WTC11 (cell line): Measurements from ENCODE around the gene RIC8A. TPM values are rescaled to one million over a fixed set of nuclear protein-coding genes. Genes with fewer than 3 reads are reported as not detected.
A peak's percentile ranks its signal among the peaks of the same experiment; 100 is the strongest.

Source experiments
- ATAC-seq: fragments of 200-7000 bp; cut with Tn5 transposase; 2 replicates; pipeline ENCODE4 v1.10.0; 2021; ENCODE audit warnings: mild to moderate bottlenecking, moderate library complexity
- CTCF ChIA-PET: fragments of 300-600 bp; sonication (Branson Sonifier 250); formaldehyde crosslinking; loops from one replicate; lab custom pipeline; 2021; ENCODE audit warnings: antibody characterized with exemption; lab: Charles Lee
- POLR2A ChIA-PET: fragments of 350-600 bp; sonication (Branson Sonifier 250); formaldehyde crosslinking; loops from one replicate; lab custom pipeline; 2021; ENCODE audit warnings: antibody characterized with exemption; lab: Charles Lee
- DNase-seq: peaks from one replicate; pipeline ENCODE4 v3.0.0; 2021; ENCODE audit warnings: low spot score
- H3K27ac Mint-ChIP-seq: 2 replicates; pipeline ENCODE4 v1.8.0; 2021; ENCODE audit warnings: mixed read lengths
- H3K27me3 Mint-ChIP-seq: 2 replicates; pipeline ENCODE4 v1.8.0; 2021; ENCODE audit warnings: low read depth, mild to moderate bottlenecking, moderate library complexity, mixed read lengths
- H3K36me3 Mint-ChIP-seq: 2 replicates; pipeline ENCODE4 v1.8.0; 2021; ENCODE audit warnings: mixed read lengths
- H3K4me1 Mint-ChIP-seq: 2 replicates; pipeline ENCODE4 v1.8.0; 2022; ENCODE audit warnings: mixed read lengths
- H3K4me3 Mint-ChIP-seq: 2 replicates; pipeline ENCODE4 v1.8.0; 2021; ENCODE audit warnings: mild to moderate bottlenecking, moderate library complexity, mixed read lengths
- H3K9me3 Mint-ChIP-seq: 2 replicates; pipeline ENCODE4 v1.8.0; 2021; ENCODE audit warnings: mixed read lengths
- CBFB ChIP-seq: sonication (generic); formaldehyde crosslinking; IDR thresholded peaks from 2 replicates; pipeline ENCODE4 v1.8.1; 2022; ENCODE audit warnings: mild to moderate bottlenecking, low read depth, missing genetic modification reagents
- IRF2 ChIP-seq: sonication (generic); formaldehyde crosslinking; IDR thresholded peaks from 2 replicates; pipeline ENCODE4 v1.8.0; 2022; ENCODE audit warnings: low read depth, missing genetic modification reagents, borderline replicate concordance
- KAT7 ChIP-seq: sonication (generic); formaldehyde crosslinking; IDR thresholded peaks from 2 replicates; pipeline ENCODE4 v1.8.1; 2023; ENCODE audit warnings: missing genetic modification reagents, mild to moderate bottlenecking, borderline replicate concordance
- MYBL2 ChIP-seq: sonication (generic); formaldehyde crosslinking; IDR thresholded peaks from 2 replicates; pipeline ENCODE4 v1.8.1; 2023; ENCODE audit warnings: mild to moderate bottlenecking, moderate library complexity, missing genetic modification reagents
- SOX15 ChIP-seq: fragments of 250-450 bp; sonication (Bioruptor Pico); IDR thresholded peaks from 2 replicates; pipeline ENCODE4 v1.9.0; 2021; ENCODE audit warnings: mild to moderate bottlenecking
- SP1 ChIP-seq: sonication (generic); formaldehyde crosslinking; conservative IDR thresholded peaks from 2 replicates; pipeline ENCODE4 v1.8.1; 2022; ENCODE audit warnings: missing genetic modification reagents
- ZNF423 ChIP-seq: fragments of 250-450 bp; sonication (Bioruptor Pico); IDR thresholded peaks from 2 replicates; pipeline ENCODE4 v2.1.2; 2022; ENCODE audit warnings: mild to moderate bottlenecking, moderate library complexity
- ZNF671 ChIP-seq: fragments of 250-450 bp; sonication (Bioruptor Pico); IDR thresholded peaks from 2 replicates; pipeline ENCODE4 v1.8.0; 2021; ENCODE audit warnings: mild to moderate bottlenecking
- total RNA-seq: library from RNA; stranded (reverse); gene quantifications from 3 replicates; pipeline ENCODE4 v1.2.3, GENCODE V29; 2021
- TF ChIP-seq, protein P1 (sequence below): sonication (generic); formaldehyde crosslinking; IDR thresholded peaks from 2 replicates; pipeline ENCODE4 v1.8.0; 2022; ENCODE audit warnings: missing genetic modification reagents
- TF ChIP-seq, protein P2 (sequence below): sonication (generic); formaldehyde crosslinking; IDR thresholded peaks from 2 replicates; pipeline ENCODE4 v1.8.0; 2022; ENCODE audit warnings: mild to moderate bottlenecking, missing genetic modification reagents
- TF ChIP-seq, protein P3 (sequence below): fragments of 250-450 bp; sonication (Bioruptor Pico); IDR thresholded peaks from 2 replicates; pipeline ENCODE4 v1.9.0; 2021; ENCODE audit warnings: mild to moderate bottlenecking, borderline replicate concordance
- TF ChIP-seq, protein P4 (sequence below): fragments of 250-450 bp; sonication (Bioruptor Pico); IDR thresholded peaks from 2 replicates; pipeline ENCODE4 v1.8.0; 2021; ENCODE audit warnings: mild to moderate bottlenecking
- TF ChIP-seq, protein P5 (sequence below): sonication (generic); formaldehyde crosslinking; conservative IDR thresholded peaks from 2 replicates; pipeline ENCODE4 v1.8.1; 2023; ENCODE audit warnings: mild to moderate bottlenecking, low read depth, missing genetic modification reagents, moderate library complexity
- TF ChIP-seq, protein P6 (sequence below): sonication (generic); formaldehyde crosslinking; IDR thresholded peaks from 2 replicates; pipeline ENCODE4 v1.8.1; 2023; ENCODE audit warnings: mild to moderate bottlenecking, missing genetic modification reagents

Gene RIC8A
- total RNA-seq, 1 experiment from 2014 or later = 68.3 TPM

DNA sequence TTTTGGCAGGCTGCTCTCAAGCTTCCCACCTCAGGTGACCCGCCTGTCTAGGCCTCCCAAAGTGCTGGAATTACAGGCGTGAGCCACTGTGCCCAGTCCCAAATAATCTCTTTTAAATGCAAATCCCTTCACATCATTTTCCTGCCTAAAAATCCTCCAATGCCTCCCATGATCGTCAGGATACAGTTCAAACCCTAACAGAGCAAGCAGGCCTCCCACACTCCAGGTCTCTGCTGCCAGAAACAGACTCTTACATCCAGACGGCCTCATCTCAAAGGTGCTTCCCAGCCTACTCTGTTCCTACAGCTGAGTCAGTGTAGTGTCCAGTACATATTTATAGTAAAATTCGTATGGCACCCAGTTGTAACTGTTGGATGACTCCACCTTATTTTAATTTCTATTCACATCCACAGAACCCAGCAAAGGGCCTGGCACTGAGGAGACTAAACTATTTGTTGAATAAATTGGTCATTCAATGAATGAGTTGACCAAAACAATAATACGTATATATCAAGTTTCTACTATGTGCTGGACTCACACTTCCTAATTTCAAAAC, 20.4 kb downstream of the RIC8A start:
- H3K4me3 Mint-ChIP-seq = no peak overlapping the region
- CTCF ChIA-PET = interaction anchor here (0.7 to 3.6 kb wide), 2 partner anchors 23 kb away, joined by 5 to 21 read pairs; no protein-coding TSS in a partner anchor
- DNase-seq = no peak

DNA sequence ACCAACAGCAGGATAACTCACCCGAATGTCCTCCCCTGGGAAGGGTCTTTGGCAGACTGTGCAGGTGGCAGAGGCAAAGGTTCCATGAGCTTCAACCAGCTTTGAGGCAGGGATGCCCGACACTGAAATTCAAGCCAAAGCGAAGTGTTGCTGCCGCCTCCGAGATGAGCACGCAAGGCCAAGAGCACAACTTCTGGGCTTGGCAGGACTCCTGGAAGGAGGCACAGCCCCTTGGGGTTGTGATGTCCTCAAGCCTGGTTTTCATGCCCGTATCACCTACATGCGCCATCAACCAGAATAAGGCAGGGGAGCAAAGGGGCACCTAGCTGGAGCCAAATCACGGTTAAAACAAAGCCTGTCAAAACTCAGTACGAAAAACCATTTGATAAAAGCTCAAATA, 22.9 kb downstream of the RIC8A start:
- no peak overlapping the region for H3K4me3 Mint-ChIP-seq
- H3K27ac Mint-ChIP-seq = 0 out of 2 replicates have a peak overlapping the region, but pooled peaks have one; percentile 19
- H3K4me1 Mint-ChIP-seq = peaks cover 4% of the 10 kb centered on the region
- H3K36me3 Mint-ChIP-seq = 0 out of 2 replicates have a peak, but pooled peaks cover 2% of the 10 kb centered on the region
- no peak for DNase-seq
- ChIA-PET CTCF (interaction anchor here (0.7 to 3.6 kb wide), 2 partner anchors 20 to 1903 kb away, joined by 3 to 21 read pairs; no protein-coding TSS in a partner anchor), POLR2A (no interaction called here)
- TF ChIP-seq SP1 (CRISPR knock-in tag) = no peak
- TF ChIP-seq MYBL2 = no peak
- TF ChIP-seq, protein P1, sequence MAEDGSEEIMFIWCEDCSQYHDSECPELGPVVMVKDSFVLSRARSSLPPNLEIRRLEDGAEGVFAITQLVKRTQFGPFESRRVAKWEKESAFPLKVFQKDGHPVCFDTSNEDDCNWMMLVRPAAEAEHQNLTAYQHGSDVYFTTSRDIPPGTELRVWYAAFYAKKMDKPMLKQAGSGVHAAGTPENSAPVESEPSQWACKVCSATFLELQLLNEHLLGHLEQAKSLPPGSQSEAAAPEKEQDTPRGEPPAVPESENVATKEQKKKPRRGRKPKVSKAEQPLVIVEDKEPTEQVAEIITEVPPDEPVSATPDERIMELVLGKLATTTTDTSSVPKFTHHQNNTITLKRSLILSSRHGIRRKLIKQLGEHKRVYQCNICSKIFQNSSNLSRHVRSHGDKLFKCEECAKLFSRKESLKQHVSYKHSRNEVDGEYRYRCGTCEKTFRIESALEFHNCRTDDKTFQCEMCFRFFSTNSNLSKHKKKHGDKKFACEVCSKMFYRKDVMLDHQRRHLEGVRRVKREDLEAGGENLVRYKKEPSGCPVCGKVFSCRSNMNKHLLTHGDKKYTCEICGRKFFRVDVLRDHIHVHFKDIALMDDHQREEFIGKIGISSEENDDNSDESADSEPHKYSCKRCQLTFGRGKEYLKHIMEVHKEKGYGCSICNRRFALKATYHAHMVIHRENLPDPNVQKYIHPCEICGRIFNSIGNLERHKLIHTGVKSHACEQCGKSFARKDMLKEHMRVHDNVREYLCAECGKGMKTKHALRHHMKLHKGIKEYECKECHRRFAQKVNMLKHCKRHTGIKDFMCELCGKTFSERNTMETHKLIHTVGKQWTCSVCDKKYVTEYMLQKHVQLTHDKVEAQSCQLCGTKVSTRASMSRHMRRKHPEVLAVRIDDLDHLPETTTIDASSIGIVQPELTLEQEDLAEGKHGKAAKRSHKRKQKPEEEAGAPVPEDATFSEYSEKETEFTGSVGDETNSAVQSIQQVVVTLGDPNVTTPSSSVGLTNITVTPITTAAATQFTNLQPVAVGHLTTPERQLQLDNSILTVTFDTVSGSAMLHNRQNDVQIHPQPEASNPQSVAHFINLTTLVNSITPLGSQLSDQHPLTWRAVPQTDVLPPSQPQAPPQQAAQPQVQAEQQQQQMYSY (CRISPR knock-in tag) = no peak
- TF ChIP-seq, protein P2, sequence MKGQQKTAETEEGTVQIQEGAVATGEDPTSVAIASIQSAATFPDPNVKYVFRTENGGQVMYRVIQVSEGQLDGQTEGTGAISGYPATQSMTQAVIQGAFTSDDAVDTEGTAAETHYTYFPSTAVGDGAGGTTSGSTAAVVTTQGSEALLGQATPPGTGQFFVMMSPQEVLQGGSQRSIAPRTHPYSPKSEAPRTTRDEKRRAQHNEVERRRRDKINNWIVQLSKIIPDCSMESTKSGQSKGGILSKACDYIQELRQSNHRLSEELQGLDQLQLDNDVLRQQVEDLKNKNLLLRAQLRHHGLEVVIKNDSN (CRISPR knock-in tag) = no peak
- TF ChIP-seq ZNF671 = no peak
- no peak for TF ChIP-seq ZNF423
- TF ChIP-seq, protein P3, sequence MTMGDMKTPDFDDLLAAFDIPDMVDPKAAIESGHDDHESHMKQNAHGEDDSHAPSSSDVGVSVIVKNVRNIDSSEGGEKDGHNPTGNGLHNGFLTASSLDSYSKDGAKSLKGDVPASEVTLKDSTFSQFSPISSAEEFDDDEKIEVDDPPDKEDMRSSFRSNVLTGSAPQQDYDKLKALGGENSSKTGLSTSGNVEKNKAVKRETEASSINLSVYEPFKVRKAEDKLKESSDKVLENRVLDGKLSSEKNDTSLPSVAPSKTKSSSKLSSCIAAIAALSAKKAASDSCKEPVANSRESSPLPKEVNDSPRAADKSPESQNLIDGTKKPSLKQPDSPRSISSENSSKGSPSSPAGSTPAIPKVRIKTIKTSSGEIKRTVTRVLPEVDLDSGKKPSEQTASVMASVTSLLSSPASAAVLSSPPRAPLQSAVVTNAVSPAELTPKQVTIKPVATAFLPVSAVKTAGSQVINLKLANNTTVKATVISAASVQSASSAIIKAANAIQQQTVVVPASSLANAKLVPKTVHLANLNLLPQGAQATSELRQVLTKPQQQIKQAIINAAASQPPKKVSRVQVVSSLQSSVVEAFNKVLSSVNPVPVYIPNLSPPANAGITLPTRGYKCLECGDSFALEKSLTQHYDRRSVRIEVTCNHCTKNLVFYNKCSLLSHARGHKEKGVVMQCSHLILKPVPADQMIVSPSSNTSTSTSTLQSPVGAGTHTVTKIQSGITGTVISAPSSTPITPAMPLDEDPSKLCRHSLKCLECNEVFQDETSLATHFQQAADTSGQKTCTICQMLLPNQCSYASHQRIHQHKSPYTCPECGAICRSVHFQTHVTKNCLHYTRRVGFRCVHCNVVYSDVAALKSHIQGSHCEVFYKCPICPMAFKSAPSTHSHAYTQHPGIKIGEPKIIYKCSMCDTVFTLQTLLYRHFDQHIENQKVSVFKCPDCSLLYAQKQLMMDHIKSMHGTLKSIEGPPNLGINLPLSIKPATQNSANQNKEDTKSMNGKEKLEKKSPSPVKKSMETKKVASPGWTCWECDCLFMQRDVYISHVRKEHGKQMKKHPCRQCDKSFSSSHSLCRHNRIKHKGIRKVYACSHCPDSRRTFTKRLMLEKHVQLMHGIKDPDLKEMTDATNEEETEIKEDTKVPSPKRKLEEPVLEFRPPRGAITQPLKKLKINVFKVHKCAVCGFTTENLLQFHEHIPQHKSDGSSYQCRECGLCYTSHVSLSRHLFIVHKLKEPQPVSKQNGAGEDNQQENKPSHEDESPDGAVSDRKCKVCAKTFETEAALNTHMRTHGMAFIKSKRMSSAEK (CRISPR knock-in tag) = no peak
- TF ChIP-seq CBFB (CRISPR knock-in tag) = no peak
- no peak for TF ChIP-seq KAT7
- no peak for TF ChIP-seq SOX15 (CRISPR knock-in tag)
- TF ChIP-seq IRF2 (CRISPR knock-in tag) = no peak
- H3K27me3 Mint-ChIP-seq = no peaks in the 10 kb centered on the region
- no peak for ATAC-seq
- H3K9me3 Mint-ChIP-seq = no peaks in the 10 kb centered on the region

More for the DNA sequence above, 20.4 kb downstream of the RIC8A start:
- POLR2A ChIA-PET = no interaction called here
- no peaks in the 10 kb centered on the region for H3K9me3 Mint-ChIP-seq
- H3K27me3 Mint-ChIP-seq = no peaks in the 10 kb centered on the region
- no peaks in the 10 kb centered on the region for H3K4me1 Mint-ChIP-seq
- H3K36me3 Mint-ChIP-seq = 0 out of 2 replicates have a peak, but pooled peaks cover 2% of the 10 kb centered on the region
- no peak overlapping the region for H3K27ac Mint-ChIP-seq
- TF ChIP-seq ZNF423 (no peak), MYBL2 (no peak)
- TF ChIP-seq, protein P2 (CRISPR knock-in tag) = no peak
- TF ChIP-seq, protein P4, sequence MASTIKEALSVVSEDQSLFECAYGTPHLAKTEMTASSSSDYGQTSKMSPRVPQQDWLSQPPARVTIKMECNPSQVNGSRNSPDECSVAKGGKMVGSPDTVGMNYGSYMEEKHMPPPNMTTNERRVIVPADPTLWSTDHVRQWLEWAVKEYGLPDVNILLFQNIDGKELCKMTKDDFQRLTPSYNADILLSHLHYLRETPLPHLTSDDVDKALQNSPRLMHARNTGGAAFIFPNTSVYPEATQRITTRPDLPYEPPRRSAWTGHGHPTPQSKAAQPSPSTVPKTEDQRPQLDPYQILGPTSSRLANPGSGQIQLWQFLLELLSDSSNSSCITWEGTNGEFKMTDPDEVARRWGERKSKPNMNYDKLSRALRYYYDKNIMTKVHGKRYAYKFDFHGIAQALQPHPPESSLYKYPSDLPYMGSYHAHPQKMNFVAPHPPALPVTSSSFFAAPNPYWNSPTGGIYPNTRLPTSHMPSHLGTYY = no peak
- TF ChIP-seq, protein P5, sequence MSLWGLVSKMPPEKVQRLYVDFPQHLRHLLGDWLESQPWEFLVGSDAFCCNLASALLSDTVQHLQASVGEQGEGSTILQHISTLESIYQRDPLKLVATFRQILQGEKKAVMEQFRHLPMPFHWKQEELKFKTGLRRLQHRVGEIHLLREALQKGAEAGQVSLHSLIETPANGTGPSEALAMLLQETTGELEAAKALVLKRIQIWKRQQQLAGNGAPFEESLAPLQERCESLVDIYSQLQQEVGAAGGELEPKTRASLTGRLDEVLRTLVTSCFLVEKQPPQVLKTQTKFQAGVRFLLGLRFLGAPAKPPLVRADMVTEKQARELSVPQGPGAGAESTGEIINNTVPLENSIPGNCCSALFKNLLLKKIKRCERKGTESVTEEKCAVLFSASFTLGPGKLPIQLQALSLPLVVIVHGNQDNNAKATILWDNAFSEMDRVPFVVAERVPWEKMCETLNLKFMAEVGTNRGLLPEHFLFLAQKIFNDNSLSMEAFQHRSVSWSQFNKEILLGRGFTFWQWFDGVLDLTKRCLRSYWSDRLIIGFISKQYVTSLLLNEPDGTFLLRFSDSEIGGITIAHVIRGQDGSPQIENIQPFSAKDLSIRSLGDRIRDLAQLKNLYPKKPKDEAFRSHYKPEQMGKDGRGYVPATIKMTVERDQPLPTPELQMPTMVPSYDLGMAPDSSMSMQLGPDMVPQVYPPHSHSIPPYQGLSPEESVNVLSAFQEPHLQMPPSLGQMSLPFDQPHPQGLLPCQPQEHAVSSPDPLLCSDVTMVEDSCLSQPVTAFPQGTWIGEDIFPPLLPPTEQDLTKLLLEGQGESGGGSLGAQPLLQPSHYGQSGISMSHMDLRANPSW (CRISPR knock-in tag) = no peak
- TF ChIP-seq, protein P6, sequence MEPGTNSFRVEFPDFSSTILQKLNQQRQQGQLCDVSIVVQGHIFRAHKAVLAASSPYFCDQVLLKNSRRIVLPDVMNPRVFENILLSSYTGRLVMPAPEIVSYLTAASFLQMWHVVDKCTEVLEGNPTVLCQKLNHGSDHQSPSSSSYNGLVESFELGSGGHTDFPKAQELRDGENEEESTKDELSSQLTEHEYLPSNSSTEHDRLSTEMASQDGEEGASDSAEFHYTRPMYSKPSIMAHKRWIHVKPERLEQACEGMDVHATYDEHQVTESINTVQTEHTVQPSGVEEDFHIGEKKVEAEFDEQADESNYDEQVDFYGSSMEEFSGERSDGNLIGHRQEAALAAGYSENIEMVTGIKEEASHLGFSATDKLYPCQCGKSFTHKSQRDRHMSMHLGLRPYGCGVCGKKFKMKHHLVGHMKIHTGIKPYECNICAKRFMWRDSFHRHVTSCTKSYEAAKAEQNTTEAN = no peak
- ATAC-seq = no peak
